Type B pancreatic cell (in vitro differentiated cells): ENCODE measurements around the gene WNK2. TPM values are rescaled to one million over a fixed set of nuclear protein-coding genes. Genes with fewer than 3 reads are reported as not detected.
"Not testable (repeated sequence)": the region's sequence is repeated elsewhere in the genome, so short reads cannot be mapped to it uniquely, and the experiment has no call there.

Experiments used
- DNase-seq: peaks from one replicate; pipeline ENCODE4 v3.0.0; 2021; ENCODE audit warnings: mixed read lengths; ENCODE audit not compliant: unreplicated experiment; ENCODE audit errors: extremely low spot score
- H3K27ac Mint-ChIP-seq: 2 replicates; pipeline ENCODE4 v1.8.0; 2021; ENCODE audit warnings: mild to moderate bottlenecking, mixed read lengths
- H3K27me3 Mint-ChIP-seq: 2 replicates; pipeline ENCODE4 v1.8.0; 2021; ENCODE audit warnings: mixed read lengths
- H3K36me3 Mint-ChIP-seq: 2 replicates; pipeline ENCODE4 v1.8.0; 2021; ENCODE audit warnings: mixed read lengths
- H3K4me1 Mint-ChIP-seq: one replicate; pipeline ENCODE4 v1.8.0; 2021; ENCODE audit warnings: mixed read lengths; ENCODE audit not compliant: unreplicated experiment
- H3K4me3 Mint-ChIP-seq: 2 replicates; pipeline ENCODE4 v1.8.0; 2021; ENCODE audit warnings: mild to moderate bottlenecking, mixed read lengths
- H3K9me3 Mint-ChIP-seq: 2 replicates; pipeline ENCODE4 v1.8.0; 2021; ENCODE audit warnings: mixed read lengths
- total RNA-seq: library from RNA; stranded (reverse); gene quantifications from 2 replicates; pipeline ENCODE4 v1.2.1, GENCODE V29; 2021; ENCODE audit warnings: low replicate concordance
- TF ChIP-seq, protein P1 (sequence below): fragments of 200-600 bp; sonication (generic); conservative IDR thresholded peaks from 2 replicates; pipeline ENCODE4 v1.5.0; 2021; ENCODE audit warnings: antibody characterized with exemption, mild to moderate bottlenecking

WNK2 gene
- total RNA-seq, 1 donor from 2014 or later = 75.5 TPM

- no peak overlapping the region for H3K27ac Mint-ChIP-seq
- H3K4me1 Mint-ChIP-seq = no peaks in the 10 kb centered on the region
- H3K27me3 Mint-ChIP-seq = no peaks in the 10 kb centered on the region
- no peaks in the 10 kb centered on the region for H3K9me3 Mint-ChIP-seq
- DNase-seq = no peak
- no peaks in the 10 kb centered on the region for H3K36me3 Mint-ChIP-seq
- TF ChIP-seq, protein P1, sequence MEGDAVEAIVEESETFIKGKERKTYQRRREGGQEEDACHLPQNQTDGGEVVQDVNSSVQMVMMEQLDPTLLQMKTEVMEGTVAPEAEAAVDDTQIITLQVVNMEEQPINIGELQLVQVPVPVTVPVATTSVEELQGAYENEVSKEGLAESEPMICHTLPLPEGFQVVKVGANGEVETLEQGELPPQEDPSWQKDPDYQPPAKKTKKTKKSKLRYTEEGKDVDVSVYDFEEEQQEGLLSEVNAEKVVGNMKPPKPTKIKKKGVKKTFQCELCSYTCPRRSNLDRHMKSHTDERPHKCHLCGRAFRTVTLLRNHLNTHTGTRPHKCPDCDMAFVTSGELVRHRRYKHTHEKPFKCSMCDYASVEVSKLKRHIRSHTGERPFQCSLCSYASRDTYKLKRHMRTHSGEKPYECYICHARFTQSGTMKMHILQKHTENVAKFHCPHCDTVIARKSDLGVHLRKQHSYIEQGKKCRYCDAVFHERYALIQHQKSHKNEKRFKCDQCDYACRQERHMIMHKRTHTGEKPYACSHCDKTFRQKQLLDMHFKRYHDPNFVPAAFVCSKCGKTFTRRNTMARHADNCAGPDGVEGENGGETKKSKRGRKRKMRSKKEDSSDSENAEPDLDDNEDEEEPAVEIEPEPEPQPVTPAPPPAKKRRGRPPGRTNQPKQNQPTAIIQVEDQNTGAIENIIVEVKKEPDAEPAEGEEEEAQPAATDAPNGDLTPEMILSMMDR = no peak
- H3K4me3 Mint-ChIP-seq = no peak overlapping the region
These were observed 142.7 kb downstream of the WNK2 start for GRCh38 chr9:93326654-93327053.

DNA sequence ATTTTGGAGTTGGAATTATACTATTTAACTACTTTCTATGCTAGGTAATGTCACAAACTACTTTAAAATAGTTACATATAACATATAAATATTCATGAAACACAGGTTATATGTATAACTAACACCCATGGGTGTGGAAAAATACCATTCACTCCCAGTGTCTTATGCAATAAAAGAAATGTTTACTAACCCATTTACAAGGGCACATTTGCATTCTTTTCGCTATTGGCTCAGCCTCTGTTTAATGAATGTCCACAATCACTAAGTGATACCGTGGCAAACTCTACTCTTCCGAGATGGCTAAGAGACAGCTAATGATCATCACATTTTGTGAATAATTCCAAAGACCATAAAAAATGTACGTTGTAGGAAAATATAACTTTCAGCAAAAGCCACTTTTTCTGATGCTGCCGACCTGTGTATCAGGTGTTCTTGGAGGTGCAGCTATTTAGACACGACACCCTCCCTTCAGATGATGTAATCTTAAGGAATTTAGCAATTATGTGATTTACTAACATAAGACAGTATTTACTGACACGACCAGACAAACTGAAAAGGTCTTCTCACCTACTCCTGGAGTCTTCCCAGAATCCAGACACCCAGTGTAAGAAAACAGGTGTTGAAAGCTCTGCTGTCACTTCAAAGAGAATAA, 145.8 kb downstream of the WNK2 start:
- no peaks in the 10 kb centered on the region for H3K36me3 Mint-ChIP-seq
- H3K27ac Mint-ChIP-seq = peak overlapping the region; percentile 52
- no peak overlapping the region for H3K4me3 Mint-ChIP-seq
- TF ChIP-seq, protein P1 = no peak
- H3K9me3 Mint-ChIP-seq = no peaks in the 10 kb centered on the region
- H3K4me1 Mint-ChIP-seq = no peaks in the 10 kb centered on the region
- no peaks in the 10 kb centered on the region for H3K27me3 Mint-ChIP-seq
- DNase-seq = no peak

GRCh38 chr9:93332317-93332716, 148.4 kb downstream of the WNK2 start:
- TF ChIP-seq, protein P1 = no peak
- H3K36me3 Mint-ChIP-seq = no peaks in the 10 kb centered on the region
- no peaks in the 10 kb centered on the region for H3K27me3 Mint-ChIP-seq
- H3K4me3 Mint-ChIP-seq = no peak overlapping the region
- no peaks in the 10 kb centered on the region for H3K4me1 Mint-ChIP-seq
- DNase-seq = no peak
- H3K27ac Mint-ChIP-seq = no peak overlapping the region
- H3K9me3 Mint-ChIP-seq = no peaks in the 10 kb centered on the region

GRCh38 chr9:93336720-93337119, 152.8 kb downstream of the WNK2 start:
- peaks cover 6% of the 10 kb centered on the region for H3K9me3 Mint-ChIP-seq
- H3K27ac Mint-ChIP-seq = no peak overlapping the region

DNA sequence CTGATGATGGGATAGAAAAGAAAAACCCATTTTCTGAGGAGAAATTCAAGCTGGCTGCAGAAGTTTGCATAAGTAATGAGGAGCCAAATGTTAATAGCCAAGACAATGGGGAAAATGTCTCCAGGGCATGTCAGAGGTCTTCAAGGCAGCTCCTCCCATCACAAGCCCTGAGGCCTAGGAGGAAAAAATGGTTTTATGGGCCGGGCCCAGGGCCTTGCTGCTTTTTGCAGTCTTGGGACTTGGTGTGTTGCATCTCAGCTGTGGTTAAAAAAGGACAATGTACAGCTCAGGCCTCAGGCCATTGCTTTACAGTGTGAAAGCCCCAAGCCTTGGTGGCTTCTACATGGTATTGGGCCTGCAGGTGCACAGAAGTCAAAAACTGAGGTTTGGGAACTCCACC, 154.3 kb downstream of the WNK2 start:
- not testable (repeated sequence) for H3K36me3 Mint-ChIP-seq, DNase-seq, H3K9me3 Mint-ChIP-seq, H3K4me3 Mint-ChIP-seq, H3K27ac Mint-ChIP-seq
- H3K27me3 Mint-ChIP-seq = peaks cover 12% of the 10 kb centered on the region
- H3K4me1 Mint-ChIP-seq = peaks cover 12% of the 10 kb centered on the region

More at GRCh38 chr9:93336720-93337119, 152.8 kb downstream of the WNK2 start:
- Mint-ChIP-seq H3K4me1 (no peaks in the 10 kb centered on the region), H3K4me3 (no peak overlapping the region), H3K36me3 (peaks cover 5% of the 10 kb centered on the region), H3K27me3 (peaks cover 4% of the 10 kb centered on the region)
- DNase-seq = no peak
- TF ChIP-seq, protein P1 = no peak

- H3K4me1 Mint-ChIP-seq = peaks cover 24% of the 10 kb centered on the region
- DNase-seq = no peak
- H3K9me3 Mint-ChIP-seq = peaks cover 6% of the 10 kb centered on the region
- H3K36me3 Mint-ChIP-seq = peaks cover 5% of the 10 kb centered on the region
- no peak overlapping the region for H3K4me3 Mint-ChIP-seq
- H3K27me3 Mint-ChIP-seq = peaks cover 29% of the 10 kb centered on the region
- TF ChIP-seq, protein P1 = no peak
- H3K27ac Mint-ChIP-seq = no peak overlapping the region
These were observed 156.2 kb downstream of the WNK2 start for GRCh38 chr9:93340091-93340490.

- not testable (repeated sequence) for H3K9me3 Mint-ChIP-seq, DNase-seq, H3K36me3 Mint-ChIP-seq
- Mint-ChIP-seq H3K4me3 (peak overlapping the region; percentile 4), H3K27ac (peak overlapping the region; percentile 81), H3K4me1 (peaks cover 28% of the 10 kb centered on the region), H3K27me3 (peaks cover 43% of the 10 kb centered on the region)
These were observed 157.9 kb downstream of the WNK2 start for GRCh38 chr9:93341820-93342219.

DNA sequence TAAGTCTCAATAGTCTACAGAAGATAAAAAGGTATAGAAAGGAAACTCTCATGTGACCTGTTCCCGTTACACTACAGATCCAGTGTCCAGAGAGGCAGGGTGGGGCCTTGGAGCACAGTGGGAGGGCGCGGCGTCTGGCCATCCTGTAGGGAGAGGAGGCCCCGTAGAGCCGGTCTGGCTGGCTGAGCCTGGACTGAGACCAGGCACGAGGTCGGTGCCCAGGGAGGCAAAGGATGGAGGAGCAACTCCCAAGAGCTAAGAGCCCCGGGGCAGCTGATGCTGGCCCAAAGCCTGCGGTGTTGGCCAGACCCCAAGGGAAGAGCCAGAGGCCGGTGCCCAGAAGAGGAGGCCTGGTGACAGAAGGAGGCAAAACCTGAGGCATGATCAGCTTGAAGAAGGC, 158.5 kb downstream of the WNK2 start:
- Mint-ChIP-seq H3K4me3 (peak overlapping the region; percentile 4), H3K27ac (peak overlapping the region; percentile 81), H3K4me1 (peaks cover 28% of the 10 kb centered on the region), H3K27me3 (peaks cover 49% of the 10 kb centered on the region)
- H3K9me3 Mint-ChIP-seq, DNase-seq, H3K36me3 Mint-ChIP-seq: not testable (repeated sequence)
